Right cardiac atrium (tissue), 5 donors: ENCODE results near the gene KCTD17. TPM values are rescaled to one million over a fixed set of nuclear protein-coding genes. Genes with fewer than 3 reads are reported as not detected.

Experiments used
- ATAC-seq, 2 donors: fragments of 200-7000 bp; cut with Tn5 transposase; one replicate each; pipeline versions ENCODE4 v1.8.0 to v1.9.1; 2020; ENCODE audit warnings: moderate library complexity in 2 of 2, mild to moderate bottlenecking in 1 of 2
- DNase-seq, 3 donors: peaks; one replicate each; pipeline ENCODE4 v3.0.0-alpha.2; 2020
- H3K27ac ChIP-seq: one replicate; pipeline ENCODE4 v1.5.1; 2013; ENCODE audit warnings: mild to moderate bottlenecking, low read length, control low read depth, moderate library complexity
- H3K27me3 ChIP-seq: one replicate; pipeline ENCODE4 v1.6.1; 2013; ENCODE audit not compliant: control insufficient read depth, insufficient read depth
- H3K4me1 ChIP-seq: one replicate; pipeline ENCODE4 v1.6.1; 2013; ENCODE audit warnings: low read length; ENCODE audit not compliant: control insufficient read depth, insufficient read depth
- H3K4me3 ChIP-seq: one replicate; pipeline ENCODE4 v1.5.1; 2013; ENCODE audit warnings: low read length, control low read depth
- H3K9me3 ChIP-seq: one replicate; pipeline ENCODE4 v1.6.1; 2013; ENCODE audit warnings: low read length; ENCODE audit not compliant: control insufficient read depth
- WGBS: extraction: QIAGEN DNeasy Blood & Tissue Kit; methylation state at CpG from one replicate; pipeline ENCODE4 v1.1.7; 2013; 5-methylcytosine and 5-hydroxymethylcytosine counted together
- intact Hi-C, 4 donors: fragments of 100-400 bp; cut with DNase I; formaldehyde crosslinking; loops; one replicate each; pipeline versions ENCODE4 v1.11.0 to v1.14.0; 2022 to 2023
- polyA plus RNA-seq: library from polyadenylated mRNA; stranded (reverse); fragments of 200-250 nt; gene quantifications from one replicate; pipeline ENCODE4 v1.2.3, GENCODE V29; 2013
- total RNA-seq, 4 donors: library from RNA; stranded (reverse); fragmentation: NEBNext Ultra II Directional; extraction: Animal tissue kit (Norgen Biotek cat#: 25700); gene quantifications; one replicate each; pipeline ENCODE4 v1.2.1, GENCODE V29; 2021
- donor health status: healthy with polysubstance abuse.
- donor health status: DM: no; HTN: yes; CAD: no.
- donor health status: DM: no; HTN: no; CAD: no.
- donor health status: DM: no; HTN: yes; CAD: no; lungs with severe emphysema.
- donor health status: DM: yes; HTN: yes; CAD: no.

The KCTD17 gene
- total and polyA plus RNA-seq, 5 donors: 24.8 to 37.8 (median 32.4) TPM

- intact Hi-C loops: no loop called here
- Histone ChIP-seq H3K9me3 (no peaks in the 10 kb centered on the region), H3K27me3 (no peaks in the 10 kb centered on the region), H3K27ac (no peak overlapping the region), H3K4me1 (no peaks in the 10 kb centered on the region), H3K4me3 (no peak overlapping the region)
- ATAC-seq (no peak), DNase-seq (peak in 1 of 3 donors; percentile 4)
- WGBS: 78% methylated on average over 9 of the region's 9 CpGs
Observed at GRCh38 chr22:37044634-37045625, 6.6 kb upstream of the KCTD17 start.

GRCh38 chr22:37045958-37046357 is 5.6 kb upstream of the KCTD17 start:
- Histone ChIP-seq H3K27me3 (no peaks in the 10 kb centered on the region), H3K27ac (no peak overlapping the region), H3K4me1 (no peaks in the 10 kb centered on the region), H3K4me3 (no peak overlapping the region), H3K9me3 (no peaks in the 10 kb centered on the region)
- DNase-seq (peak in 1 of 3 donors; percentile 14), ATAC-seq (no peak)
- WGBS: 34% methylated on average over 4 of the region's 4 CpGs
- intact Hi-C loops: no loop called here

- intact Hi-C loops: no loop called here
- no peaks in the 10 kb centered on the region for H3K4me1 ChIP-seq
- H3K27me3 ChIP-seq: no peaks in the 10 kb centered on the region
- no peaks in the 10 kb centered on the region for H3K9me3 ChIP-seq
- DNase-seq: peak in 2 of 3 donors; percentile 18 to 46
- H3K4me3 ChIP-seq: no peak overlapping the region
- H3K27ac ChIP-seq: no peak overlapping the region
- ATAC-seq: no peak
- WGBS: 88% methylated on average over 6 of the region's 6 CpGs
Observed at GRCh38 chr22:37046589-37046988, 5.0 kb upstream of the KCTD17 start.

GRCh38 chr22:37047006-37047405 is 4.5 kb upstream of the KCTD17 start:
- ATAC-seq: no peak
- no peaks in the 10 kb centered on the region for H3K9me3 ChIP-seq
- intact Hi-C loops: no loop called here
- no peak overlapping the region for H3K4me3 ChIP-seq
- H3K27me3 ChIP-seq: no peaks in the 10 kb centered on the region
- H3K27ac ChIP-seq: no peak overlapping the region
- WGBS: 86% methylated on average over 7 of the region's 7 CpGs
- peak in 1 of 3 donors; percentile 2 for DNase-seq
- no peaks in the 10 kb centered on the region for H3K4me1 ChIP-seq

GRCh38 chr22:37048133-37048532 is 3.4 kb upstream of the KCTD17 start:
- intact Hi-C loops: no loop called here
- H3K4me1 ChIP-seq: peaks cover 4% of the 10 kb centered on the region
- peak in 1 of 3 donors; percentile 6 for DNase-seq
- no peak overlapping the region for H3K4me3 ChIP-seq
- no peaks in the 10 kb centered on the region for H3K9me3 ChIP-seq
- 76% methylated on average over 6 of the region's 6 CpGs for WGBS
- no peaks in the 10 kb centered on the region for H3K27me3 ChIP-seq
- no peak for ATAC-seq
- no peak overlapping the region for H3K27ac ChIP-seq

- no peak overlapping the region for H3K4me3 ChIP-seq
- 72% methylated on average over 2 of the region's 2 CpGs for WGBS
- H3K4me1 ChIP-seq: peaks cover 4% of the 10 kb centered on the region
- intact Hi-C loops: no loop called here
- no peaks in the 10 kb centered on the region for H3K9me3 ChIP-seq
- H3K27ac ChIP-seq: no peak overlapping the region
- no peaks in the 10 kb centered on the region for H3K27me3 ChIP-seq
- DNase-seq (no peak), ATAC-seq (no peak)
Observed at GRCh38 chr22:37049224-37049623, 2.3 kb upstream of the KCTD17 start.

GRCh38 chr22:37050913-37051312 is 629 bp upstream of the KCTD17 start:
- WGBS: 74% methylated on average over 6 of the region's 6 CpGs
- Histone ChIP-seq H3K4me3 (no peak overlapping the region), H3K27ac (no peak overlapping the region), H3K9me3 (no peaks in the 10 kb centered on the region), H3K4me1 (peaks cover 4% of the 10 kb centered on the region), H3K27me3 (no peaks in the 10 kb centered on the region)
- DNase-seq (peak in 1 of 3 donors; percentile 2), ATAC-seq (peak in 1 of 2 donors; percentile 21)
- intact Hi-C loops: no loop called here

GRCh38 chr22:37052386-37053309 is 1.1 kb downstream of the KCTD17 start:
- 57% methylated on average over 25 of the region's 25 CpGs for WGBS
- peak overlapping the region; percentile 83 for H3K27ac ChIP-seq
- H3K4me1 ChIP-seq: peaks cover 4% of the 10 kb centered on the region
- H3K27me3 ChIP-seq: no peaks in the 10 kb centered on the region
- peak overlapping the region; percentile 84 for H3K4me3 ChIP-seq
- no peaks in the 10 kb centered on the region for H3K9me3 ChIP-seq
- intact Hi-C loops: no loop called here
- ATAC-seq: no peak
- peak in 1 of 3 donors; percentile 47 for DNase-seq

GRCh38 chr22:37053310-37054055 is 1.9 kb downstream of the KCTD17 start:
- DNase-seq: peak in 2 of 3 donors; percentile 31 to 72
- Histone ChIP-seq H3K27ac (peak overlapping the region; percentile 83), H3K4me3 (no peak overlapping the region), H3K4me1 (peaks cover 4% of the 10 kb centered on the region), H3K27me3 (no peaks in the 10 kb centered on the region), H3K9me3 (no peaks in the 10 kb centered on the region)
- ATAC-seq: peak; percentile 49 to 65
- intact Hi-C loops: no loop called here
- WGBS: 57% methylated on average over 16 of the region's 16 CpGs

GRCh38 chr22:37054056-37054395 is 2.5 kb downstream of the KCTD17 start:
- WGBS: 83% methylated on average over 8 of the region's 8 CpGs
- DNase-seq: peak in 1 of 3 donors; percentile 37
- peaks cover 4% of the 10 kb centered on the region for H3K4me1 ChIP-seq
- ATAC-seq: no peak
- intact Hi-C loops: no loop called here
- no peak overlapping the region for H3K27ac ChIP-seq
- H3K4me3 ChIP-seq: no peak overlapping the region
- no peaks in the 10 kb centered on the region for H3K9me3 ChIP-seq
- H3K27me3 ChIP-seq: no peaks in the 10 kb centered on the region
